ENCODE results near the gene GRID2. TPM values are rescaled to one million over a fixed set of nuclear protein-coding genes. Genes with fewer than 3 reads are reported as not detected.

Gene GRID2
- total and polyA plus RNA-seq, 9 of the 15 experiments (the other 6 are each of a cell fraction or from before 2014, with no cell fraction given): 0.04 TPM; not detected in 7

DNA sequence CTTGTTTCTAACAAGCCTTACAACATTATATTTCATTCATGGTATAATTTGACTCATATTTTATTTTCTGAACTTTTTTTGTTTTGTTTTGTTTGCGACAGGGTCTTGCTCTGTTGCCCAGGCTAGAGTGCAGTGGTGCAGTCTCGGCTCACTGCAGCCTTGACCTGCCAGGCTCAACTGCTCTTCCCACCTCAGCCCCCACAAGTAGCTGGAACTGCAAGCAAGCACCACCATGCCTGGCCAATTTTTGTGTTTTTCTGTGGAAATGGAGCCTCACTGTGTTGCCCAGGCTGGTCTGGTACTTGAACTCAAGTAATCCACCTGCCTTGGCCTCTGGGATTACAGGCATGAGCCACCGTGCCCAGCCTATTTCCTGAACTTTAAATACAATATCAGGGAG, 42.5 kb downstream of the GRID2 start (continued):
- TF ChIP-seq, protein P1, sequence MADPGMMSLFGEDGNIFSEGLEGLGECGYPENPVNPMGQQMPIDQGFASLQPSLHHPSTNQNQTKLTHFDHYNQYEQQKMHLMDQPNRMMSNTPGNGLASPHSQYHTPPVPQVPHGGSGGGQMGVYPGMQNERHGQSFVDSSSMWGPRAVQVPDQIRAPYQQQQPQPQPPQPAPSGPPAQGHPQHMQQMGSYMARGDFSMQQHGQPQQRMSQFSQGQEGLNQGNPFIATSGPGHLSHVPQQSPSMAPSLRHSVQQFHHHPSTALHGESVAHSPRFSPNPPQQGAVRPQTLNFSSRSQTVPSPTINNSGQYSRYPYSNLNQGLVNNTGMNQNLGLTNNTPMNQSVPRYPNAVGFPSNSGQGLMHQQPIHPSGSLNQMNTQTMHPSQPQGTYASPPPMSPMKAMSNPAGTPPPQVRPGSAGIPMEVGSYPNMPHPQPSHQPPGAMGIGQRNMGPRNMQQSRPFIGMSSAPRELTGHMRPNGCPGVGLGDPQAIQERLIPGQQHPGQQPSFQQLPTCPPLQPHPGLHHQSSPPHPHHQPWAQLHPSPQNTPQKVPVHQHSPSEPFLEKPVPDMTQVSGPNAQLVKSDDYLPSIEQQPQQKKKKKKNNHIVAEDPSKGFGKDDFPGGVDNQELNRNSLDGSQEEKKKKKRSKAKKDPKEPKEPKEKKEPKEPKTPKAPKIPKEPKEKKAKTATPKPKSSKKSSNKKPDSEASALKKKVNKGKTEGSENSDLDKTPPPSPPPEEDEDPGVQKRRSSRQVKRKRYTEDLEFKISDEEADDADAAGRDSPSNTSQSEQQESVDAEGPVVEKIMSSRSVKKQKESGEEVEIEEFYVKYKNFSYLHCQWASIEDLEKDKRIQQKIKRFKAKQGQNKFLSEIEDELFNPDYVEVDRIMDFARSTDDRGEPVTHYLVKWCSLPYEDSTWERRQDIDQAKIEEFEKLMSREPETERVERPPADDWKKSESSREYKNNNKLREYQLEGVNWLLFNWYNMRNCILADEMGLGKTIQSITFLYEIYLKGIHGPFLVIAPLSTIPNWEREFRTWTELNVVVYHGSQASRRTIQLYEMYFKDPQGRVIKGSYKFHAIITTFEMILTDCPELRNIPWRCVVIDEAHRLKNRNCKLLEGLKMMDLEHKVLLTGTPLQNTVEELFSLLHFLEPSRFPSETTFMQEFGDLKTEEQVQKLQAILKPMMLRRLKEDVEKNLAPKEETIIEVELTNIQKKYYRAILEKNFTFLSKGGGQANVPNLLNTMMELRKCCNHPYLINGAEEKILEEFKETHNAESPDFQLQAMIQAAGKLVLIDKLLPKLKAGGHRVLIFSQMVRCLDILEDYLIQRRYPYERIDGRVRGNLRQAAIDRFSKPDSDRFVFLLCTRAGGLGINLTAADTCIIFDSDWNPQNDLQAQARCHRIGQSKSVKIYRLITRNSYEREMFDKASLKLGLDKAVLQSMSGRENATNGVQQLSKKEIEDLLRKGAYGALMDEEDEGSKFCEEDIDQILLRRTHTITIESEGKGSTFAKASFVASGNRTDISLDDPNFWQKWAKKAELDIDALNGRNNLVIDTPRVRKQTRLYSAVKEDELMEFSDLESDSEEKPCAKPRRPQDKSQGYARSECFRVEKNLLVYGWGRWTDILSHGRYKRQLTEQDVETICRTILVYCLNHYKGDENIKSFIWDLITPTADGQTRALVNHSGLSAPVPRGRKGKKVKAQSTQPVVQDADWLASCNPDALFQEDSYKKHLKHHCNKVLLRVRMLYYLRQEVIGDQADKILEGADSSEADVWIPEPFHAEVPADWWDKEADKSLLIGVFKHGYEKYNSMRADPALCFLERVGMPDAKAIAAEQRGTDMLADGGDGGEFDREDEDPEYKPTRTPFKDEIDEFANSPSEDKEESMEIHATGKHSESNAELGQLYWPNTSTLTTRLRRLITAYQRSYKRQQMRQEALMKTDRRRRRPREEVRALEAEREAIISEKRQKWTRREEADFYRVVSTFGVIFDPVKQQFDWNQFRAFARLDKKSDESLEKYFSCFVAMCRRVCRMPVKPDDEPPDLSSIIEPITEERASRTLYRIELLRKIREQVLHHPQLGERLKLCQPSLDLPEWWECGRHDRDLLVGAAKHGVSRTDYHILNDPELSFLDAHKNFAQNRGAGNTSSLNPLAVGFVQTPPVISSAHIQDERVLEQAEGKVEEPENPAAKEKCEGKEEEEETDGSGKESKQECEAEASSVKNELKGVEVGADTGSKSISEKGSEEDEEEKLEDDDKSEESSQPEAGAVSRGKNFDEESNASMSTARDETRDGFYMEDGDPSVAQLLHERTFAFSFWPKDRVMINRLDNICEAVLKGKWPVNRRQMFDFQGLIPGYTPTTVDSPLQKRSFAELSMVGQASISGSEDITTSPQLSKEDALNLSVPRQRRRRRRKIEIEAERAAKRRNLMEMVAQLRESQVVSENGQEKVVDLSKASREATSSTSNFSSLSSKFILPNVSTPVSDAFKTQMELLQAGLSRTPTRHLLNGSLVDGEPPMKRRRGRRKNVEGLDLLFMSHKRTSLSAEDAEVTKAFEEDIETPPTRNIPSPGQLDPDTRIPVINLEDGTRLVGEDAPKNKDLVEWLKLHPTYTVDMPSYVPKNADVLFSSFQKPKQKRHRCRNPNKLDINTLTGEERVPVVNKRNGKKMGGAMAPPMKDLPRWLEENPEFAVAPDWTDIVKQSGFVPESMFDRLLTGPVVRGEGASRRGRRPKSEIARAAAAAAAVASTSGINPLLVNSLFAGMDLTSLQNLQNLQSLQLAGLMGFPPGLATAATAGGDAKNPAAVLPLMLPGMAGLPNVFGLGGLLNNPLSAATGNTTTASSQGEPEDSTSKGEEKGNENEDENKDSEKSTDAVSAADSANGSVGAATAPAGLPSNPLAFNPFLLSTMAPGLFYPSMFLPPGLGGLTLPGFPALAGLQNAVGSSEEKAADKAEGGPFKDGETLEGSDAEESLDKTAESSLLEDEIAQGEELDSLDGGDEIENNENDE (IDR thresholded peaks at IDR 0.05; ENCODE audit: low read depth, low read length): no peak
- TF ChIP-seq CREM (IDR thresholded peaks at IDR 0.05; ENCODE audit: low read depth): no peak
- TF ChIP-seq DPF2 (IDR thresholded peaks at IDR 0.05): no peak
- no peak for TF ChIP-seq RHOXF2B (CRISPR knock-in tag; conservative IDR thresholded peaks at IDR 0.05)
- TF ChIP-seq ELF1 (tag; IDR thresholded peaks at IDR 0.05): no peak
- no peak for TF ChIP-seq BRCA1 (IDR thresholded peaks at IDR 0.05)
- no peak for TF ChIP-seq BRCA1 (CRISPR knock-in tag; IDR thresholded peaks at IDR 0.05)
